Activated naive CD4-positive, alpha-beta T cell treated with anti-CD3 and anti-CD28 coated beads, Interleukin-2, amount 10 ng/mL, durations not matched to agents 7 days and 5 days (primary cell): ENCODE measurements around the gene PROSER2.

ENCODE experiments used
- CTCF ChIA-PET: fragments of 350-600 bp; sonication (Branson Sonifier 250); formaldehyde crosslinking; loops from one replicate; lab custom pipeline; 2021; ENCODE audit warnings: antibody characterized with exemption; lab: Charles Lee
- DNase-seq: peaks from one replicate; pipeline ENCODE4 v3.0.0-alpha.2; 2020
- H3K27ac Mint-ChIP-seq: one replicate; pipeline ENCODE4 v1.8.0; 2021; ENCODE audit warnings: mild to moderate bottlenecking, moderate library complexity, mixed read lengths
- H3K27me3 Mint-ChIP-seq: one replicate; pipeline ENCODE4 v1.8.0; 2021; ENCODE audit warnings: mild to moderate bottlenecking, mixed read lengths
- H3K36me3 Mint-ChIP-seq: one replicate; pipeline ENCODE4 v1.8.0; 2021; ENCODE audit warnings: mixed read lengths
- H3K4me1 Mint-ChIP-seq: one replicate; pipeline ENCODE4 v1.8.0; 2021; ENCODE audit warnings: mixed read lengths
- H3K4me3 Mint-ChIP-seq: one replicate; pipeline ENCODE4 v1.8.0; 2021; ENCODE audit warnings: mild to moderate bottlenecking, moderate library complexity, mixed read lengths
- H3K9me3 Mint-ChIP-seq: one replicate; pipeline ENCODE4 v1.8.0; 2021; ENCODE audit warnings: mixed read lengths

The PROSER2 gene

GRCh38 chr10:11919271-11919670, 96.1 kb downstream of the PROSER2 start:
- H3K36me3 Mint-ChIP-seq: peaks cover 27% of the 10 kb centered on the region
- CTCF ChIA-PET: no interaction called here
- H3K27me3 Mint-ChIP-seq: no peaks in the 10 kb centered on the region
- no peaks in the 10 kb centered on the region for H3K4me1 Mint-ChIP-seq
- no peak for DNase-seq
- no peak overlapping the region for H3K4me3 Mint-ChIP-seq
- H3K9me3 Mint-ChIP-seq: no peaks in the 10 kb centered on the region
- no peak overlapping the region for H3K27ac Mint-ChIP-seq
